ENCODE results near the gene CSK. TPM values are rescaled to one million over a fixed set of nuclear protein-coding genes. Genes with fewer than 3 reads are reported as not detected.
A peak's percentile ranks its signal among the peaks of the same experiment; 100 is the strongest.

CSK gene
- total RNA-seq, 2 donors from 2014 or later = 64.3 to 126 TPM

- peak overlapping the region; percentile 90 for H3K4me3 ChIP-seq
- no peaks in the 10 kb centered on the region for H3K27me3 ChIP-seq
- intact Hi-C loops (cut with DNase I) = loop anchor here (5.0 kb wide), 1 partner anchor 60 kb away; no protein-coding TSS in a partner anchor
- TF ChIP-seq CTCF (IDR thresholded peaks at IDR 0.05) = no peak
- H3K4me1 ChIP-seq = peaks cover 17% of the 10 kb centered on the region
- no peak overlapping the region for H3K27ac ChIP-seq
- peak; percentile 50 for DNase-seq
- no peaks in the 10 kb centered on the region for H3K9me3 ChIP-seq
- no peaks in the 10 kb centered on the region for H3K36me3 ChIP-seq
- peak overlapping the region in 1 of 2 donors; percentile 93 for H3K9ac ChIP-seq (ENCODE audit: low read depth in 2 of 2, low read length in 2 of 2)
Observed at GRCh38 chr15:74841891-74842373, 60.1 kb downstream of the CSK start.

- DNase-seq = peak; percentile 92
- peak; percentile 50 for TF ChIP-seq CTCF (IDR thresholded peaks at IDR 0.05)
- no peaks in the 10 kb centered on the region for H3K27me3 ChIP-seq
- H3K4me3 ChIP-seq = peak within 1 kb of the TSS; percentile 90
- intact Hi-C loops (cut with DNase I) = loop anchor here (5.0 kb wide), 1 partner anchor 59 kb away; no protein-coding TSS in a partner anchor
- H3K27ac ChIP-seq = peak within 1 kb of the TSS; percentile 92
- peak within 1 kb of the TSS; percentile 93 to 95 for H3K9ac ChIP-seq (ENCODE audit: low read depth in 2 of 2, low read length in 2 of 2)
- no peaks in the 10 kb centered on the region for H3K36me3 ChIP-seq
- peaks cover 17% of the 10 kb centered on the region for H3K4me1 ChIP-seq
- H3K9me3 ChIP-seq = no peaks in the 10 kb centered on the region
Observed at GRCh38 chr15:74842581-74843444, 60.9 kb downstream of the CSK start, which contains the start of gene ULK3. Gene ULK3 (minus strand): TSS chr15:74843156. CDS start chr15:74843105, 51 bp downstream.

- Histone ChIP-seq H3K9me3 (no peaks in the 10 kb centered on the region), H3K4me3 (peak overlapping the region; percentile 90), H3K4me1 (peaks cover 17% of the 10 kb centered on the region), H3K9ac (ENCODE audit: low read depth in 2 of 2, low read length in 2 of 2) (peak overlapping the region; percentile 79 to 95), H3K27me3 (no peaks in the 10 kb centered on the region), H3K36me3 (peaks cover 4% of the 10 kb centered on the region), H3K27ac (peak overlapping the region; percentile 92)
- intact Hi-C loops (cut with DNase I) = loop anchor here (5.0 kb wide), 1 partner anchor 59 kb away; no protein-coding TSS in a partner anchor
- DNase-seq = no peak
- TF ChIP-seq CTCF (IDR thresholded peaks at IDR 0.05) = no peak
Observed at GRCh38 chr15:74843445-74843828, 61.6 kb downstream of the CSK start.

- H3K9ac ChIP-seq (ENCODE audit: low read depth in 2 of 2, low read length in 2 of 2) = peak overlapping the region in 1 of 2 donors; percentile 95
- no peaks in the 10 kb centered on the region for H3K9me3 ChIP-seq
- peaks cover 6% of the 10 kb centered on the region for H3K36me3 ChIP-seq
- H3K27me3 ChIP-seq = no peaks in the 10 kb centered on the region
- peaks cover 17% of the 10 kb centered on the region for H3K4me1 ChIP-seq
- TF ChIP-seq CTCF (IDR thresholded peaks at IDR 0.05) = no peak
- no peak for DNase-seq
- intact Hi-C loops (cut with DNase I) = loop anchor here (5.0 kb wide), 1 partner anchor 58 kb away; no protein-coding TSS in a partner anchor
- no peak overlapping the region for H3K4me3 ChIP-seq
- peak overlapping the region; percentile 92 for H3K27ac ChIP-seq
Observed at GRCh38 chr15:74843891-74844299, 62.0 kb downstream of the CSK start.

GRCh38 chr15:74844319-74845207 is 62.7 kb downstream of the CSK start:
- Histone ChIP-seq H3K9me3 (no peaks in the 10 kb centered on the region), H3K4me1 (peaks cover 17% of the 10 kb centered on the region), H3K4me3 (no peak overlapping the region), H3K36me3 (peaks cover 6% of the 10 kb centered on the region), H3K27ac (peak overlapping the region; percentile 16), H3K9ac (ENCODE audit: low read depth in 2 of 2, low read length in 2 of 2) (no peak overlapping the region), H3K27me3 (no peaks in the 10 kb centered on the region)
- DNase-seq = no peak
- TF ChIP-seq CTCF (IDR thresholded peaks at IDR 0.05) = no peak
- intact Hi-C loops (cut with DNase I) = loop anchor here (5.0 kb wide), 1 partner anchor 58 kb away; no protein-coding TSS in a partner anchor
